ENCODE results near the gene PAX5.

Gene PAX5

DNA sequence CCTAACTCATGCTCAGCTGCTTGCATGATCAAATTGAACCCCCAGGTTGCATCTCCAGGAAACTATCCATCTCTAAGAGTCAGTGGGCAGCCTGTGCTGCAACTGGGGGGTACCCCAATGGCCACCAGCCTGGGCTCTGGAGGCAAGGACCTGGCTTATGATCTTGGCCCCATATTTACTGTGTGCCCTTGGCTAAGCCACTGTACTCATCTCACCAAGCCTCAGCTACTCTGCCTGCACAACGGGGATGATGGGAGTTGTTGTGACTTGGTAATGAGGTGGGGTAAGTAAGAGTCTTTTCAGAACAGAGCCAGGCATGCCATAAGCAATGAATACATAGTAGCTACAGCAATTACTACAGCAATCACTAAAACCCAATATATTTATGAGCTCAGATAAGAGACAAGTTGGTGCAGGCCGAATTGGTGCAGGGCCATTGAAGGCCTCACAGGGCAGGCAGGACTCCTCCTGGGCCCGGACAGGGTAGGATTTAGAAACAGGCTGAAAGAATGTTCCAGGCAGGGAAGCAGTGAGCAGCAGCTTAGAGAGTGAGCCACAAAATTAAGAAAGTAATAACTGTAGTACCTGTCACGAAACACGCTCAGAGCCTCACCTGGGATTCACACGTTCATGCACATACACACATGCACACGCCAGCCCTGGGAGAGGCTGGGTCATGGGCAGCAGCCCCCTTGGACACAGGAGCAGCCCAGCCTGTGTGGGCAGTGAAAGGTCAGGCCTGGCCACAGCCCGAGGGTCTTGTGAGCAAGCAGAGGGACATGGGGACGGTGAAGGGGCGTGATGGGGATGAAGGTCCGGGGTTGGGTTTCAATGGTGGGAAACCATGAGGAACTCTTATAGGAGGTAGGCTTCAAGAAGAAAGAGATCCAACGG, 74.1 kb downstream of the PAX5 start:
- no peak for DNase-seq

- no peak for DNase-seq
Observed at GRCh38 chr9:36956908-36957307, 77.2 kb downstream of the PAX5 start.

DNA sequence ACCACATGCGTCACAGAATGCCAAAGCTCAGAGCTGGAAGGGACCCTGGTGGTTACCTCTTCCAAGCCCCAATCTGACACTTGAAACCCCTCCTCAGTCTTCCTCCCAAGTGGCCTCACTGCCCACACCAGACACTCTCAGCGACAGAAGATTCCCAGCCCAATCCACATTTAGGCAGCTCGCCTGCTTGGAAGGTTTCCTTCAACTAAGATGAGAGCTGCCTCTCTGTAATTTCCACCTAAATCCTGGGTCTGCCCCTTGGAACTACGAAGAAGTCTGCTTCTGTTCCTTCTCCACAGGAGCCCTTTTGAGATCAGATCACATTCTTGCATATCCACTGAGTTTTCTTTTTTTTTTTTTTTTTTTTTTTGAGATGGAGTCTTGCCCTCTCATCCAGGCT, 83.7 kb downstream of the PAX5 start:
- DNase-seq: no peak

DNA sequence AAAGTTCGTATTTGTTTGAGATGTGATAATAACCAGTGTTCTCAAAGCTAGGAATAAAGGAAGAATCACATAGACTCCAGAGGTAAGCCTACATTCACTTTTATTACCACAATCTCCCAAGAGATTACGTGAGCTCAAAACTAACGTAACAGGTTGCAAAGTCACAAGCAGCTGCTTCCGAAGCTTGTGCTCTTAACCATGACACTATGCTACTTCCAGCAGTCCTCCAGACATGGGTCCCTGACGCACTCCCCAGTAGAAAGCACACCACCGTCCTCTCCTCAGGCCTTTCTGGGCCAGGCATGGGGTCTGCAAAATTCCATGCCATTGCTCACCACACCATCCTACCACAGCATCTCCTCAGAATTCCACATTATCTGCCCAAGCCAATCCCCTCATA, 84.6 kb downstream of the PAX5 start:
- no peak for DNase-seq

GRCh38 chr9:36948051-36948450, 86.0 kb downstream of the PAX5 start:
- DNase-seq: no peak

- no peak for DNase-seq
Observed at GRCh38 chr9:36946653-36947052, 87.4 kb downstream of the PAX5 start.

GRCh38 chr9:36945999-36946398, 88.1 kb downstream of the PAX5 start:
- no peak for DNase-seq

GRCh38 chr9:36942891-36943290, 91.2 kb downstream of the PAX5 start:
- no peak for DNase-seq

DNA sequence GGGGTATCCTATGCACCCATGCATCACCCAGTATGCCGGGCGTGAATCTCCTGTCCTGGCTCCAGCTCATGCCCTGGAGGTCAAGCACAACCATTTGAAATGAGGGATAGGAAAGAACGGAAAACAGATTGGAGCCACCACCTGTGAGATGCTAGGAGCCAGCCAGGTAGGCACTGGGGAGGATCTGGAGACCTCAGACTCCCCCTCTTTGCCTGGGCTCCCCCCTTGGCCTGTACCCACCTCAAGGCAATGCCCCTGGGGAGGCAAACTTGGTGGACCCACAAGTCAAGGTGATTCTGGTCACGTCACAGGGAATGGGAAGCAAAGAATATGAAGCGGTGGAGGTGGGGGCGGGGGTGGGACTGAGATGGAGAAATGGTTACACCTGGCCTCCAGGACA, 92.6 kb downstream of the PAX5 start:
- DNase-seq: no peak

- DNase-seq: no peak
Observed at GRCh38 chr9:36940881-36941280, 93.2 kb downstream of the PAX5 start.

- DNase-seq: no peak
Observed at GRCh38 chr9:36940500-36940853, 93.6 kb downstream of the PAX5 start.

GRCh38 chr9:36939655-36940499, 94.2 kb downstream of the PAX5 start:
- no peak for DNase-seq

DNA sequence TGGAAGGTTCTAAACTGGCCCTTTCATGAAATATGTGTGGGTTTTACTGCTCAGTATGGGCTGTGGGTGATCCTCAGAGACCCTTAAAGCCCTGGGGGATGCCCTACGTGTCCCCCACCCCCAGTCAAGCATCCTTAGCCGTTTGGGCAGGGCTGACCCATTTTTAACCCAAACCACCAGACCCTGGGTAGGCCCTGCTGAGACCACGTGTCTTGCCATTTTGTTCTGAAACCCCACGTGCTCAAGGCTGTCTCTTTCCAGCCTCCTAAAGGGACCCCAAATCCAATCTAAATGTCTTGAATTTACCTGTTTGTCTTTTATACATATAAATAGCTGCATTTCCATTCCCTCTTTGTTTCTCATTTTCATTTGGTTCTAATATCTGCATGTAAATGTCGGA, 94.9 kb downstream of the PAX5 start:
- no peak for DNase-seq

DNA sequence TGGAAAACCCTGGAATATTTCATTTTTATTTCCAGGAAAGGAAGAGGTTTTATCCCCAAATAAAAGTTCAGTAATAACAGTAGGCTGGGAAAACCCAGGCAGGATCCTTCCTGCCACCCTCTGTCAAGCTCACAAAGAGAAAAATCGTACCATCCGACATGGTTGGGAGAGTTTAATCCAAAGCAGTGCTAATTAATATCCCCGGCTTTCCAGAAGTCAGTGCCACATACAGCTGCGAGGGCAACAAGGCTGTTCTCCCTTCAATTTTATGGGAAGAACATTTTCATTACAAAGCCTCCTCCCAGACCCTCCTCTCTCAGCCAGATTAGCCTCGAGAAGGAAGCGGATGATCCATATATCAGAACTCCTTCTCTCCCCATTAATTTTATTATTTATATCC, 95.5 kb downstream of the PAX5 start:
- no peak for DNase-seq

DNA sequence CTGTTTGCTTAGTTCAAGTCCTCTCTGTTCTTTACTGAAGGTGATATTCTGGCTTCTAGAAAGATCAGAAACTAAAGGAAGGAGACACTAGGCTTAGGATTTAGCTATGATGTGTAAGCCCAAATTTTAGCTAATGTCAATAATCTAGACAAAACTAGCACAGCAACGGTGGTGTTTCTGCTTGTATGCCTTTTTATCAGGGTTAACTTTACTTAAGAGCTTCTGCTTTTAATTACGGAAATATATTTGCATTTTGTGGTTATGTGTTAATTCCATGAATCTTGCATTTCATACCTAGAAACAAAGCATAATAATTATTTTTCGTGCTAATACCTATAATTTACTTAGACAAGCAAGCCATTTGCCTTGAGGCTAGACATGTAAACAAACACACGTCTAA, 96.1 kb downstream of the PAX5 start:
- no peak for DNase-seq

- no peak for DNase-seq
Observed at GRCh38 chr9:36937346-36937745, 96.7 kb downstream of the PAX5 start.

- no peak for DNase-seq
Observed at GRCh38 chr9:36936498-36936831, 97.6 kb downstream of the PAX5 start.

GRCh38 chr9:36935768-36936497, 98.1 kb downstream of the PAX5 start:
- no peak for DNase-seq

- DNase-seq: no peak
Observed at GRCh38 chr9:36935332-36935731, 98.7 kb downstream of the PAX5 start.

GRCh38 chr9:36934478-36935065, 99.5 kb downstream of the PAX5 start:
- no peak for DNase-seq

- DNase-seq: no peak
Observed at GRCh38 chr9:36933676-36934215, 100.3 kb downstream of the PAX5 start.

GRCh38 chr9:36932198-36932597, 101.9 kb downstream of the PAX5 start:
- no peak for DNase-seq

DNA sequence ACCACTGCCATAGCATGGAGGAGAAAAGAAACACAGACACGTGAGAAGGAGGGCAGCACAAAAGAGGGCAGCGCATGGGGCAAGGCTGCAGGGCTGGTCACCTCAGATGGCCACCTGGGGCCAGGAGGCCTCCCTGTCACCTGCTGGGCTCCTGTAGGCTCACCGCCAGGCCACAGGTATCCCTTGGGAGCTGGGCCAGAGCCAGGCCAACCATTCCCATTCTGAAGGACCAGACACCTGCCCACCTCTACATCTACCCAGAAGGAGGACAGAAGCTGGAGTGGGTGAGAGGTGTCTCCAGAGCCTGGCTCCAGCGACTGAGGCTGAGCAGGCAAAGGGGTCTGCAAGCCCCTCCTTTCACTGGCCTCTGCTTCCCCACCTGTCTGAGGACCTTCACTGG, 103.1 kb downstream of the PAX5 start:
- DNase-seq: no peak

All from C1 segment of cervical spinal cord (tissue), 14 donors.